Transverse colon (tissue), 4 donors: ENCODE data around the gene ABHD13. TPM values are rescaled to one million over a fixed set of nuclear protein-coding genes. Genes with fewer than 3 reads are reported as not detected.
"Not testable (repeated sequence)": the region's sequence is repeated elsewhere in the genome, so short reads cannot be mapped to it uniquely, and the experiment has no call there.

ENCODE experiments used
- DNase-seq: peaks from one replicate; pipeline ENCODE4 v3.0.0-alpha.2; 2019
- H3K27ac ChIP-seq, 4 donors: fragments of 200-600 bp; sonication (generic); 2 replicates each; pipeline ENCODE4 v1.5.1; 2016 to 2018; ENCODE audit warnings: inconsistent platforms in 4 of 4
- H3K27me3 ChIP-seq: fragments of 200-600 bp; sonication (generic); 2 replicates; pipeline ENCODE4 v1.5.1; 2017; ENCODE audit warnings: inconsistent platforms
- H3K36me3 ChIP-seq, 4 donors: fragments of 200-600 bp; sonication (generic); 2 replicates each; pipeline ENCODE4 v1.5.1; 2017 to 2019; ENCODE audit warnings: inconsistent platforms in 4 of 4
- H3K4me1 ChIP-seq, 4 donors: fragments of 200-600 bp; sonication (generic); 2 replicates each; pipeline ENCODE4 v1.5.1; 2017 to 2020; ENCODE audit warnings: inconsistent platforms in 4 of 4
- H3K4me3 ChIP-seq, 4 donors: fragments of 200-600 bp; sonication (generic); 1 replicate in 1 of 4; 2 replicates in 3 of 4; pipeline versions ENCODE4 v1.5.1 to v1.6.1; 2017 to 2019; ENCODE audit warnings: inconsistent platforms in 4 of 4
- H3K9me3 ChIP-seq, 2 donors: fragments of 200-600 bp; sonication (generic); 2 replicates each; pipeline ENCODE4 v1.5.1; 2017 to 2019; ENCODE audit warnings: inconsistent platforms in 2 of 2
- EP300 ChIP-seq: sonication (generic); formaldehyde crosslinking; IDR thresholded peaks from one replicate; pipeline ENCODE4 v1.6.1; 2017; ENCODE audit warnings: antibody characterized with exemption, low read depth
- POLR2A ChIP-seq: fragments of 450-650 bp; IDR thresholded peaks from one replicate; pipeline ENCODE4 v1.6.1; 2016; ENCODE audit warnings: antibody characterized with exemption, mild to moderate bottlenecking, moderate library complexity
- POLR2AphosphoS5 ChIP-seq, 3 donors: sonication (generic); formaldehyde crosslinking; IDR thresholded peaks; one replicate each; pipeline ENCODE4 v1.6.1; 2016; ENCODE audit warnings: antibody characterized with exemption in 3 of 3
- WGBS, 2 donors: methylation state at CpG; one replicate each; pipeline ENCODE4 v1.1.5; 2018; ENCODE audit warnings: low coverage in 1 of 2; 5-methylcytosine and 5-hydroxymethylcytosine counted together
- in situ Hi-C, 4 donors: fragments of 200-750 bp; cut with MboI; loops; one replicate each; pipeline versions ENCODE4 v1.15.0 to v1.15.1; 2017; ENCODE audit warnings: low sequenced_read_pairs in 3 of 4, low pct_ligation_motif_present in 1 of 4, low pct_unique_long_range_greater_than_20kb in 1 of 4
- intact Hi-C: fragments of 100-400 bp; cut with DNase I; formaldehyde crosslinking; loops from one replicate; pipeline ENCODE4 v1.15.1; 2023; ENCODE audit warnings: low total_unique reads
- total RNA-seq, 4 donors: library from RNA; depleted of rRNA; stranded (reverse); fragments of >200 nt; gene quantifications; one replicate each; pipeline ENCODE4 v1.1.0, GENCODE V29; 2016
- TF ChIP-seq, protein P1 (sequence below), 5 experiments: fragments of 200-600 bp in 3 of 5; fragments of 450-650 bp in 2 of 5; sonication (generic) in 3 of 5; IDR thresholded peaks; 1 replicate in 2 of 5; 2 replicates in 3 of 5; pipeline ENCODE4 v1.5.1; 2016 to 2017; ENCODE audit warnings: antibody characterized with exemption in 5 of 5, inconsistent platforms in 3 of 5, mild to moderate bottlenecking in 2 of 5, moderate library complexity in 1 of 5

ABHD13 gene
- total RNA-seq, 4 donors from 2014 or later, result 3.4 to 16.2 (median 8.7) TPM

DNA sequence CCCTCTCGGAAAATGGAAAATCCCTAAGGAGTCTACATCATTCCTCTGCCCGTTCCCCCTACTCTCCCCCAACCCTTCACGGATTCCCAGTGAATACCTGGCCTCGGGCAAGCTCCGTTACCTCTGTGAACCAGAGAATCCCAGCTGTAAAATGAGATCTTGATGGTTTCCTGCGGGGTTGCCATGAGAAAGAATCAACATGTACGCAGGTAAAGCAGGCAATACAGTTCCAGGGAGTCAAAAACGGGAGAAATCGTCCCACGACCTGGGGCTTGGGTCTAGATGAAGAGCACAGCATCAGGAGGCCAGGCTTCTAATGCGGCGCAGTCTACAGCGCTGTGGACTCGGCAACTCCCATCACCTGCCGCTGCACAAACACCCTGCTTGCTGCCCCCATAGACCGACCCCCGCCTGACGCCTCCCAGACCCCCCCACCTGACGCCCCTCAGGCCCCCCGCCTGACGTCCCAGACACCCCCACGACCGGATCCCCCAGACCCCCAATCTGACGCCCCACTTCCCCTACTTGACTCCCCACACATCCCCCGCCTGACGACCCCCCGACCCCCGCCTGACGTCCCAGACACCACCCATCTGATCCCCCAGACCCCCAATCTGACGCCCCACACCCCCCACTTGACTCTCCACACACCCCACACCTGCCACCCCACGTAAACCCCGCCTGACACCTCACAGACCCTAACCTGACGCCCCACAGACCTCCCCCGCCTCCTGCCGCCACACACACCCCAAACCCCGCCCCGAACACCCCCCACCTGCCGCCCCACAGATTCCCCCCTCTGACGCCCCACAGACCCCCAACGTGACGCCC, 3.5 kb upstream of the ABHD13 start:
- Histone ChIP-seq H3K4me3 (peak overlapping the region in 3 of 4 donors; percentile 15 to 55 (median 24)), H3K4me1 (peaks cover 7 to 40% (median 17%) of the 10 kb centered on the region in 4 donors), H3K27me3 (no peaks in the 10 kb centered on the region), H3K27ac (peak overlapping the region in 1 of 4 donors; percentile 73), H3K9me3 (no peaks in the 10 kb centered on the region), H3K36me3 (peaks cover 0 to 13% (median 1%) of the 10 kb centered on the region in 4 donors)
- no peak for DNase-seq
- in situ Hi-C loops, result no loop called here
- WGBS, 2 donors, result 29 to 39% methylated on average over 9 to 28 of the region's 41 CpGs
- intact Hi-C loops, result no loop called here
- TF ChIP-seq, protein P1, sequence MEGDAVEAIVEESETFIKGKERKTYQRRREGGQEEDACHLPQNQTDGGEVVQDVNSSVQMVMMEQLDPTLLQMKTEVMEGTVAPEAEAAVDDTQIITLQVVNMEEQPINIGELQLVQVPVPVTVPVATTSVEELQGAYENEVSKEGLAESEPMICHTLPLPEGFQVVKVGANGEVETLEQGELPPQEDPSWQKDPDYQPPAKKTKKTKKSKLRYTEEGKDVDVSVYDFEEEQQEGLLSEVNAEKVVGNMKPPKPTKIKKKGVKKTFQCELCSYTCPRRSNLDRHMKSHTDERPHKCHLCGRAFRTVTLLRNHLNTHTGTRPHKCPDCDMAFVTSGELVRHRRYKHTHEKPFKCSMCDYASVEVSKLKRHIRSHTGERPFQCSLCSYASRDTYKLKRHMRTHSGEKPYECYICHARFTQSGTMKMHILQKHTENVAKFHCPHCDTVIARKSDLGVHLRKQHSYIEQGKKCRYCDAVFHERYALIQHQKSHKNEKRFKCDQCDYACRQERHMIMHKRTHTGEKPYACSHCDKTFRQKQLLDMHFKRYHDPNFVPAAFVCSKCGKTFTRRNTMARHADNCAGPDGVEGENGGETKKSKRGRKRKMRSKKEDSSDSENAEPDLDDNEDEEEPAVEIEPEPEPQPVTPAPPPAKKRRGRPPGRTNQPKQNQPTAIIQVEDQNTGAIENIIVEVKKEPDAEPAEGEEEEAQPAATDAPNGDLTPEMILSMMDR (IDR thresholded peaks at IDR 0.05), result no peak
- TF ChIP-seq POLR2AphosphoS5 (IDR thresholded peaks at IDR 0.05), result no peak
- no peak for TF ChIP-seq EP300
- TF ChIP-seq POLR2A, result no peak

DNA sequence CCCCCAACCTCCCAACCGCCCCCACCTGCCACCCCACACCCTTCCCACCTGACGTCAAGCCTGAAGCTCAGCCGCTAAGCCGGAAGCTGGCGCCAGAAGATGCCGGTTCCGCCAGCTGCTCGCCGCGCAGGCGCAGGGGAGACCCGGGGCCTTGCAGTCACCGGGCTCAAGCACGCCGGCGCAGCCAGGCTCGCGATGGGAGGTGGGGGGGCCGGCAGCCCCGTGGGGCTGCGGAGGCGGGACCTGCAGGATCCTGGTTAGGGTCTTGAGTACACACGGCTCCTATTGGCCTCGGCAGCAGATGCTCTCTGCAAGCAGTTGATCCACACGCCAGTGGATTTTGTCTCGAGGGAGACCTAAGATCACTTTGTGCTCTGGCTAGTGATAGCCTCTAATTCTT, 2.8 kb upstream of the ABHD13 start, which contains the start of gene LIG4:
TSS of gene LIG4 (minus strand) at position 101 of the 400 bp plus-strand sequence. CDS start 4,268 bp downstream, outside the sequence.
- DNase-seq, result peak; percentile 93
- H3K4me3 ChIP-seq, result peak within 1 kb of the TSS; percentile 2 to 55 (median 26)
- H3K4me1 ChIP-seq, result peaks cover 11 to 48% (median 25%) of the 10 kb centered on the region in 4 donors
- TF ChIP-seq POLR2A (no peak), EP300 (no peak), POLR2AphosphoS5 (IDR thresholded peaks at IDR 0.05) (peak; percentile 21 to 55 (median 32))
- H3K36me3 ChIP-seq, result peaks cover 0 to 6% (median 1%) of the 10 kb centered on the region in 4 donors
- peak within 1 kb of the TSS; percentile 59 to 83 (median 68) for H3K27ac ChIP-seq
- no peaks in the 10 kb centered on the region for H3K27me3 ChIP-seq
- WGBS, 2 donors, result 0% methylated on average over 18 of the region's 26 CpGs; no CpG with 5 or more reads in 1 of the 2 donors
- intact Hi-C loops (no loop called here), in situ Hi-C loops (no loop called here)
- no peaks in the 10 kb centered on the region for H3K9me3 ChIP-seq

DNA sequence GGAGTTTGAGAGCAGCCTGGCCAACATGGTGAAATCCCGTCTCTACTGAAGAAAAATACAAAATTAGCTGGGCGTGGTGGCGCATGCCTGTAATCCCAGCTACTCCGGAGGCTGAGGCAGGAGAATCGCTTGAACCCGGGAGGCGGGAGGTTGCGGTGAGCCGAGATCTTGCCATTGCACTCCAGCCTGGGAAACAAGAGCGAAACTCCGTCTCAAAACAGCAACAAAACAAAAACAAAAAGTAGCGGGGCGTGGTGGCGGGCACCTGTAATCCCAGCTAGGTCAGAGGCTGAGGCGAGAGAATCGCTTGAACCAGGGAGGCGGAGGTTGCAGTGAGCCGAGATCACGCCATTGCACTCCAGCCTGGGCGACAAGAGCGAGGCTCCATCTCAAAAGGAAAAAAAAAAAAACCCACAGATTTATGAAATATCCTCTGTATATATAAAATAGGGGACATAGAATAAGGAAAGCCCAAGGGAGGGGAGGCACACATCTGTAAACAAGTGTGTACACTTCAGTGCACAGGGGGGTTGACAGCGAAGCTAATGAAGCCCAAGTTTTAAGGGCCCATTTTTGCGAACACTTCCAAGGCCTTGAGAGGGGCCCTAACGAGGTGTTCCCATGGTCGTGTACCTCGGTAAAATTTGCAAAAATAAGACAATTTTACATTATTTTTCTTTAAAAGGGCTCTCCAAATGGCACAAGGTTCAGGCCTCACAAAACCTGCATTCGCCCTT, 717 bp upstream of the ABHD13 start:
- H3K4me1 ChIP-seq, result peaks cover 11 to 56% (median 28%) of the 10 kb centered on the region in 4 donors
- intact Hi-C loops, in situ Hi-C loops: not testable (repeated sequence)

DNA sequence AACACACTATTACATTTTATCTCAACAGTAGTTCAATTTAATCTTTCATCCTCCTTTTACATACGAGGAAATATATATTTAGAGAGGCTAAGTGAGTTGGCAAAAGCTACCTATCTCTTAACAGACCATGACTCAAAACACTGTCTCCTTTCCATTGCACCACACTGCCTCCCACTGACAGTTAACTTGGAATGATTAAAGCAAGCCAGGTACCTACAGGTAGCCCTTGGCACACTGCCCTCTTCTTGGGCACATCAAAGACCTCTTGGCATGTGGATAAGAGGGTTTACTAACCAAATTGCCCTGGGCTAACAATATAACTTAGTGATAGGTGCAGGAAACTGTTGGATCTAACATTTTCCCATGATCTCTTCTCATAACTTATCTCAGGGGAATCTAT, 1.8 kb downstream of the ABHD13 start:
- Histone ChIP-seq H3K27me3 (no peaks in the 10 kb centered on the region), H3K4me1 (peaks cover 11 to 59% (median 26%) of the 10 kb centered on the region in 4 donors), H3K27ac (peak overlapping the region in 3 of 4 donors; percentile 86 to 92 (median 87)), H3K36me3 (no peaks in the 10 kb centered on the region), H3K9me3 (no peaks in the 10 kb centered on the region), H3K4me3 (peak overlapping the region in 1 of 4 donors; percentile 91)
- intact Hi-C loops (loop anchor here (10.0 kb wide), 1 partner anchor 675 kb away; no protein-coding TSS in a partner anchor), in situ Hi-C loops (no loop called here)
- peak; percentile 58 for DNase-seq
- WGBS, 2 donors, result 24 to 50% methylated on average over 1 of the region's 1 CpG
- TF ChIP-seq EP300 (no peak), POLR2A (no peak), POLR2AphosphoS5 (IDR thresholded peaks at IDR 0.05) (no peak)
- TF ChIP-seq, protein P1 (IDR thresholded peaks at IDR 0.05), result no peak

More for the DNA sequence above, 717 bp upstream of the ABHD13 start:
- not testable (repeated sequence) for DNase-seq, H3K27me3 ChIP-seq, H3K36me3 ChIP-seq, H3K9me3 ChIP-seq
- peak overlapping the region; percentile 68 to 98 (median 86) for H3K4me3 ChIP-seq
- H3K27ac ChIP-seq, result peak overlapping the region; percentile 86 to 92 (median 88)
- WGBS, 2 donors, result 5 to 67% methylated on average over 5 to 27 of the region's 27 CpGs
